ENCODE measurements around the gene CARMIL1.

The CARMIL1 gene

GRCh38 chr6:25490018-25490801, 211.0 kb downstream of the CARMIL1 start:
- no peak for DNase-seq (ENCODE audit: low read depth)
- TF ChIP-seq CTCF (IDR thresholded peaks at IDR 0.05; ENCODE audit: control insufficient read depth, insufficient read depth, low read depth, low read length, missing control alignments), result peak; percentile 87
- H3K4me3 ChIP-seq (ENCODE audit: control insufficient read depth, low read depth, low read length), result no peak overlapping the region

- no peak for DNase-seq (ENCODE audit: low read depth)
- no peak overlapping the region for H3K4me3 ChIP-seq (ENCODE audit: control insufficient read depth, low read depth, low read length)
- TF ChIP-seq CTCF (IDR thresholded peaks at IDR 0.05; ENCODE audit: control insufficient read depth, insufficient read depth, low read depth, low read length, missing control alignments), result no peak
Observed at GRCh38 chr6:25492951-25493350, 213.8 kb downstream of the CARMIL1 start.

GRCh38 chr6:25494469-25494868, 215.3 kb downstream of the CARMIL1 start:
- H3K4me3 ChIP-seq (ENCODE audit: control insufficient read depth, low read depth, low read length), result no peak overlapping the region
- DNase-seq (ENCODE audit: low read depth), result no peak
- TF ChIP-seq CTCF (IDR thresholded peaks at IDR 0.05; ENCODE audit: control insufficient read depth, insufficient read depth, low read depth, low read length, missing control alignments), result no peak

- no peak for TF ChIP-seq CTCF (IDR thresholded peaks at IDR 0.05; ENCODE audit: control insufficient read depth, insufficient read depth, low read depth, low read length, missing control alignments)
- DNase-seq (ENCODE audit: low read depth), result no peak
- H3K4me3 ChIP-seq (ENCODE audit: control insufficient read depth, low read depth, low read length), result no peak overlapping the region
Observed at GRCh38 chr6:25497383-25498040, 218.3 kb downstream of the CARMIL1 start.

GRCh38 chr6:25498505-25498904, 219.3 kb downstream of the CARMIL1 start:
- no peak for TF ChIP-seq CTCF (IDR thresholded peaks at IDR 0.05; ENCODE audit: control insufficient read depth, insufficient read depth, low read depth, low read length, missing control alignments)
- DNase-seq (ENCODE audit: low read depth), result no peak
- no peak overlapping the region for H3K4me3 ChIP-seq (ENCODE audit: control insufficient read depth, low read depth, low read length)

GRCh38 chr6:25499615-25500235, 220.6 kb downstream of the CARMIL1 start:
- no peak overlapping the region for H3K4me3 ChIP-seq (ENCODE audit: control insufficient read depth, low read depth, low read length)
- no peak for DNase-seq (ENCODE audit: low read depth)
- no peak for TF ChIP-seq CTCF (IDR thresholded peaks at IDR 0.05; ENCODE audit: control insufficient read depth, insufficient read depth, low read depth, low read length, missing control alignments)

Measured in AG09309 (cell line).